ENCODE measurements around the gene YDJC.
"Not testable (repeated sequence)": the region's sequence is repeated elsewhere in the genome, so short reads cannot be mapped to it uniquely, and the experiment has no call there.

The YDJC gene

GRCh38 chr22:21650823-21651520 is 21.1 kb upstream of the YDJC start:
- H3K9ac ChIP-seq (ENCODE audit: insufficient read length, low read depth) = peak overlapping the region; percentile 74
- H3K4me3 ChIP-seq (ENCODE audit: insufficient read length, low read depth) = peak overlapping the region; percentile 76
- H3K9me3 ChIP-seq (ENCODE audit: insufficient read depth, low read length) = no peaks in the 10 kb centered on the region
- no peak for DNase-seq (ENCODE audit: low read depth, low spot score)
- TF ChIP-seq SUZ12 (IDR thresholded peaks at IDR 0.05; ENCODE audit: extremely low read depth, insufficient read depth, insufficient read length) (no peak), ZNF274 (IDR thresholded peaks at IDR 0.05; ENCODE audit: low read depth, low read length) (no peak), YY1 (IDR thresholded peaks at IDR 0.05; ENCODE audit: insufficient read depth, insufficient read length) (no peak)
- H3K27me3 ChIP-seq (ENCODE audit: insufficient read depth, insufficient read length) = no peaks in the 10 kb centered on the region
- H3K4me1 ChIP-seq (ENCODE audit: insufficient read depth, insufficient read length) = peaks cover 3% of the 10 kb centered on the region
- H3K36me3 ChIP-seq (ENCODE audit: insufficient read depth, insufficient read length, low read length) = peaks cover 28% of the 10 kb centered on the region

GRCh38 chr22:21650280-21650679 is 20.5 kb upstream of the YDJC start:
- no peak for DNase-seq (ENCODE audit: low read depth, low spot score)
- no peak for TF ChIP-seq YY1 (IDR thresholded peaks at IDR 0.05; ENCODE audit: insufficient read depth, insufficient read length)
- TF ChIP-seq SUZ12 (IDR thresholded peaks at IDR 0.05; ENCODE audit: extremely low read depth, insufficient read depth, insufficient read length) = no peak
- TF ChIP-seq ZNF274 (IDR thresholded peaks at IDR 0.05; ENCODE audit: low read depth, low read length) = no peak
- Histone ChIP-seq H3K9ac (ENCODE audit: insufficient read length, low read depth) (no peak overlapping the region), H3K9me3 (ENCODE audit: insufficient read depth, low read length) (no peaks in the 10 kb centered on the region), H3K36me3 (ENCODE audit: insufficient read depth, insufficient read length, low read length) (peaks cover 28% of the 10 kb centered on the region), H3K4me3 (ENCODE audit: insufficient read length, low read depth) (no peak overlapping the region), H3K27me3 (ENCODE audit: insufficient read depth, insufficient read length) (no peaks in the 10 kb centered on the region), H3K4me1 (ENCODE audit: insufficient read depth, insufficient read length) (peaks cover 3% of the 10 kb centered on the region)

GRCh38 chr22:21646608-21647590 is 17.1 kb upstream of the YDJC start:
- Histone ChIP-seq H3K36me3 (ENCODE audit: insufficient read depth, insufficient read length, low read length) (peaks cover 21% of the 10 kb centered on the region), H3K9me3 (ENCODE audit: insufficient read depth, low read length) (no peaks in the 10 kb centered on the region), H3K4me1 (ENCODE audit: insufficient read depth, insufficient read length) (peaks cover 8% of the 10 kb centered on the region), H3K9ac (ENCODE audit: insufficient read length, low read depth) (no peak overlapping the region), H3K27me3 (ENCODE audit: insufficient read depth, insufficient read length) (no peaks in the 10 kb centered on the region), H3K4me3 (ENCODE audit: insufficient read length, low read depth) (no peak overlapping the region)
- DNase-seq (ENCODE audit: low read depth, low spot score) = no peak
- TF ChIP-seq SUZ12 (IDR thresholded peaks at IDR 0.05; ENCODE audit: extremely low read depth, insufficient read depth, insufficient read length) (no peak), ZNF274 (IDR thresholded peaks at IDR 0.05; ENCODE audit: low read depth, low read length) (no peak), YY1 (IDR thresholded peaks at IDR 0.05; ENCODE audit: insufficient read depth, insufficient read length) (no peak)

- not testable (repeated sequence) for H3K27me3 ChIP-seq (ENCODE audit: insufficient read depth, insufficient read length); H3K4me3 ChIP-seq (ENCODE audit: insufficient read length, low read depth); H3K4me1 ChIP-seq (ENCODE audit: insufficient read depth, insufficient read length); H3K9me3 ChIP-seq (ENCODE audit: insufficient read depth, low read length); H3K9ac ChIP-seq (ENCODE audit: insufficient read length, low read depth); DNase-seq (ENCODE audit: low read depth, low spot score)
- H3K36me3 ChIP-seq (ENCODE audit: insufficient read depth, insufficient read length, low read length) = peaks cover 21% of the 10 kb centered on the region
Measured at GRCh38 chr22:21645513-21645912, 15.7 kb upstream of the YDJC start.

- Histone ChIP-seq H3K4me3 (ENCODE audit: insufficient read length, low read depth) (peak overlapping the region; percentile 84), H3K27me3 (ENCODE audit: insufficient read depth, insufficient read length) (no peaks in the 10 kb centered on the region), H3K9ac (ENCODE audit: insufficient read length, low read depth) (no peak overlapping the region), H3K4me1 (ENCODE audit: insufficient read depth, insufficient read length) (peaks cover 9% of the 10 kb centered on the region), H3K36me3 (ENCODE audit: insufficient read depth, insufficient read length, low read length) (peaks cover 18% of the 10 kb centered on the region), H3K9me3 (ENCODE audit: insufficient read depth, low read length) (no peaks in the 10 kb centered on the region)
- TF ChIP-seq SUZ12 (IDR thresholded peaks at IDR 0.05; ENCODE audit: extremely low read depth, insufficient read depth, insufficient read length) = no peak
- TF ChIP-seq YY1 (IDR thresholded peaks at IDR 0.05; ENCODE audit: insufficient read depth, insufficient read length) = no peak
- no peak for TF ChIP-seq ZNF274 (IDR thresholded peaks at IDR 0.05; ENCODE audit: low read depth, low read length)
- DNase-seq (ENCODE audit: low read depth, low spot score) = no peak
Measured at GRCh38 chr22:21643533-21644357, 13.9 kb upstream of the YDJC start.

- no peak for DNase-seq (ENCODE audit: low read depth, low spot score)
- TF ChIP-seq ZNF274 (IDR thresholded peaks at IDR 0.05; ENCODE audit: low read depth, low read length) (no peak), SUZ12 (IDR thresholded peaks at IDR 0.05; ENCODE audit: extremely low read depth, insufficient read depth, insufficient read length) (no peak), YY1 (IDR thresholded peaks at IDR 0.05; ENCODE audit: insufficient read depth, insufficient read length) (no peak)
- H3K4me1 ChIP-seq (ENCODE audit: insufficient read depth, insufficient read length) = peaks cover 12% of the 10 kb centered on the region
Measured at GRCh38 chr22:21642584-21643448, 13.0 kb upstream of the YDJC start.

More at GRCh38 chr22:21642584-21643448, 13.0 kb upstream of the YDJC start:
- Histone ChIP-seq H3K9me3 (ENCODE audit: insufficient read depth, low read length) (no peaks in the 10 kb centered on the region), H3K36me3 (ENCODE audit: insufficient read depth, insufficient read length, low read length) (peaks cover 17% of the 10 kb centered on the region), H3K27me3 (ENCODE audit: insufficient read depth, insufficient read length) (no peaks in the 10 kb centered on the region), H3K9ac (ENCODE audit: insufficient read length, low read depth) (peak overlapping the region; percentile 85), H3K4me3 (ENCODE audit: insufficient read length, low read depth) (peak overlapping the region; percentile 84)

Data from NT2/D1 (cell line).